Measurements from ENCODE around the gene CORO7. TPM values are rescaled to one million over a fixed set of nuclear protein-coding genes. Genes with fewer than 3 reads are reported as not detected.
"Not testable (repeated sequence)": the region's sequence is repeated elsewhere in the genome, so short reads cannot be mapped to it uniquely, and the experiment has no call there.

CORO7 gene
- total RNA-seq, 2 donors from 2014 or later = 88.6 to 105 TPM

DNA sequence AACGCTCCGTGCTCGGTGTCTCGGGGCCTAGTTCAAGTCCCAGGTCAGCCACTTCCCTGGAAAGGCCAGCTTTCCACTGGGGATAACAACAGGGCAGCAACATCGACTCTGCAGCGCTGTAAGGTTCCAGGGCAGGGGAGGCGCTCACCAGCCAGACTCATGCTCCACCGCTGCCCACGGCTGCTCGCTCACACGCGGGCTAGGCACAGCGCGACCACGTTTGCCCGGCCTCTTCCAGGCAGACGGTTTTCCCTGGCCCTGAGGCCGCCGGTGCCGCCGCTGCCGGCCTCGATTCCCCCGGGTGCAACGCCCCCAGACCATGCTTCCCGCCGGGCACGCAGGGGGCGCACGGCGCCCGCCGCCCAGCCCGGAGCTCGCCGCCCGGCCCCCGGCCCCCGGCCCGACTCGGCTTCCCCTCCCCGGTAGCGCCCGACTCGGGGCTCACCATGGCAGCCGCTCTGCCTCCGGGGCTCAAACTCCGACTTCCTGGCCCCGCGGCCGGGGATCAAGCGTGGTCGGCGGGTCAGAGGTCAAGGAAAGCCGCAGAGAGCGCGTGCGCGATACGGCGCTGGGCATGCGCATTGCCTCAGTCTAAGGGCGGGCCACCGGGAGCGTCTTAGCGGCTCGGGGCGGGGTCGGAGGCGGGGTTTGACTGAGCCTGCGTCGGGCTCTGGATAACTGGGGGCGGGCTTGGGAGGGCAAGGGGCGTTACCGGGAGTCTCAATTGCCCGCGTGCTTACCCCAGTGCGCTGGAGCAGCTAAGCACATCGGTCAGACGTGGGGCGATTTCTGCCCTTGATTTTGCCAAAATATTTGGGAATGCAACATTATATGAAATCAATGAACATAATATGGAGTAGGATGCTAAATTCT, 65.4 kb downstream of the CORO7 start, which contains the start of gene PAM16:
Gene PAM16 (minus strand): TSS at position 535 of the 873 bp plus-strand sequence. CDS start 87 bp downstream, at position 448.
- H3K36me3 Mint-ChIP-seq (ENCODE audit: insufficient read depth in 2 of 2) = peaks cover 2% of the 10 kb centered on the region in 2 donors

DNA sequence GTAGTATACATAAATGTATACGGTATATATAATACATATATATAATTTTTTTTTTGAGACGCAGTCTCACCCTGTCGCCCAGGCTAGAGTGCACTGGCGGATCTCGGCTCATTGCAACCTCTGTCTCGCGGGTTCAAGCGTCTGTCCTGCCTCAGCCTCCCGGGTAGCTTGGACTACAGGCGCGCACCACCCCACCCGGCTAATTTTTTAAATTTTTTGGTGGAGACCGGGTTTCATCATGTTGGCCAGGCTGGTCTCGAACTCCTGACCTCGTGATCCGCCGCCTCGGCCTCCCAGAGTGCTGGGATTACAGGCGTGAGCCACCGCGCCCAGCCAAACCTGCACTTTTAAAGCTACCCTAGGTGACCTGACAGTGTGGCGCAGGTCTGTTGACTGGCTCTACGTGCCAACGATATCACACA, 66.0 kb downstream of the CORO7 start:
- Mint-ChIP-seq H3K4me3 (peak overlapping the region; percentile 92 to 94), H3K27ac (peak overlapping the region; percentile 82), H3K27me3 (ENCODE audit: low read depth) (no peaks in the 10 kb centered on the region), H3K36me3 (ENCODE audit: insufficient read depth in 2 of 2) (peaks cover 2% of the 10 kb centered on the region in 2 donors), H3K4me1 (ENCODE audit: low read depth) (peaks cover 17% of the 10 kb centered on the region), H3K9me3 (no peaks in the 10 kb centered on the region)
- no peak for DNase-seq
- ATAC-seq (replicated peaks in 1 of 2) = peak in 1 of 2 donors; percentile 6

More for the DNA sequence above, 65.4 kb downstream of the CORO7 start, which contains the start of gene PAM16:
- H3K27me3 Mint-ChIP-seq (ENCODE audit: low read depth) = no peaks in the 10 kb centered on the region
- H3K4me3 Mint-ChIP-seq = peak within 1 kb of the TSS; percentile 92 to 94
- ATAC-seq (replicated peaks in 1 of 2) (peak; percentile 90 to 92), DNase-seq (peak; percentile 98 to 99)
- H3K9me3 Mint-ChIP-seq = no peaks in the 10 kb centered on the region
- H3K4me1 Mint-ChIP-seq (ENCODE audit: low read depth) = peaks cover 17% of the 10 kb centered on the region
- H3K27ac Mint-ChIP-seq = peak within 1 kb of the TSS; percentile 87

DNA sequence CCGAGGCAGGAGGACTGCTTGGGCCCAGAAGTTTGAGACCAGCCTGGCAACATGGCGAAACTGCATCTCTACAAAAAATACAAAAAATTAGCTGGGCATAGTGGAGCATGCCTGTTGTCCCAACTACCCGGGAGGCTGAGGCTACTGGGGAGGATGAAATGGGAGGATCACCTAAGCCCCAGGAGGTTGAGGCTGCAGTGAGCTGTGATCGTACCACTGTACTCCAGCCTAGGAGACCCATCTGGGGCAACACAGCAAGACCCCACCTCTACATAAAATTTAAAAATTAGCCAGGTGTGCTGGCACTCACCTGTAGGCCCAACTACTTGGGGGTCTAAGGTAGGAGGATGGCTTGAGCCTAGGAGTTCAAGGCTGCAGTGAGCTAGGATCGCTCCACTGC, 67.1 kb downstream of the CORO7 start:
- Mint-ChIP-seq H3K4me1 (ENCODE audit: low read depth) (peaks cover 17% of the 10 kb centered on the region), H3K9me3 (no peaks in the 10 kb centered on the region), H3K27me3 (ENCODE audit: low read depth) (no peaks in the 10 kb centered on the region), H3K36me3 (ENCODE audit: insufficient read depth in 2 of 2) (peaks cover 0 to 2% of the 10 kb centered on the region in 2 donors), H3K27ac (no peak overlapping the region), H3K4me3 (peak overlapping the region; percentile 31 to 47)
- ATAC-seq (replicated peaks in 1 of 2) (no peak), DNase-seq (no peak)

- Mint-ChIP-seq H3K36me3 (ENCODE audit: insufficient read depth in 2 of 2) (peaks cover 0 to 2% of the 10 kb centered on the region in 2 donors), H3K27ac (peak overlapping the region; percentile 31), H3K27me3 (ENCODE audit: low read depth) (no peaks in the 10 kb centered on the region), H3K9me3 (no peaks in the 10 kb centered on the region), H3K4me3 (peak overlapping the region in 1 of 2 donors; percentile 10), H3K4me1 (ENCODE audit: low read depth) (peaks cover 17% of the 10 kb centered on the region)
- no peak for DNase-seq
- ATAC-seq (replicated peaks in 1 of 2) = no peak
These were observed 68.5 kb downstream of the CORO7 start for GRCh38 chr16:4347765-4348509.

DNA sequence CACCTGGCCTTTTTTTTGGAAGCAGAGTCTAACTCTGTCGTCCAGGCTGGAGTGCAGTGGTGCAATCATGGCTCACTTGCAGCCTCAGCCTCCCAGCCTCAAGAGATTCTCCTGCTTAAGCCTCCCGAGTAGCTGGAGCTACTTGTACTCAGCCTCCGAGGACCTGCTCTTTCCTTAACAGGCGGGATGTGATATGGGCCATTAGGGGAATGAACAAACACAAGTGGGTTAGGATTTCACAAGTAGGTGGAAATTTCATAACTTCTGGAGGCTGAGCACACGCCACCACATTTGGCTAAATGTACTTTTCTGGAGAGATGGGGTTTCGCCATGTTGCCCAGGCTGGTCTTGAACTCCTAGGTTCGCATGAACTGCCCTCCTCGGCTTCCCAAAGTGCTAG, 69.4 kb downstream of the CORO7 start:
- H3K4me1 Mint-ChIP-seq (ENCODE audit: low read depth) = peaks cover 16% of the 10 kb centered on the region
- peak overlapping the region; percentile 19 for H3K27ac Mint-ChIP-seq
- H3K9me3 Mint-ChIP-seq = no peaks in the 10 kb centered on the region
- H3K36me3 Mint-ChIP-seq (ENCODE audit: insufficient read depth in 2 of 2) = peaks cover 0 to 2% of the 10 kb centered on the region in 2 donors
- no peak overlapping the region for H3K4me3 Mint-ChIP-seq
- DNase-seq (no peak), ATAC-seq (replicated peaks in 1 of 2) (no peak)
- no peaks in the 10 kb centered on the region for H3K27me3 Mint-ChIP-seq (ENCODE audit: low read depth)

DNA sequence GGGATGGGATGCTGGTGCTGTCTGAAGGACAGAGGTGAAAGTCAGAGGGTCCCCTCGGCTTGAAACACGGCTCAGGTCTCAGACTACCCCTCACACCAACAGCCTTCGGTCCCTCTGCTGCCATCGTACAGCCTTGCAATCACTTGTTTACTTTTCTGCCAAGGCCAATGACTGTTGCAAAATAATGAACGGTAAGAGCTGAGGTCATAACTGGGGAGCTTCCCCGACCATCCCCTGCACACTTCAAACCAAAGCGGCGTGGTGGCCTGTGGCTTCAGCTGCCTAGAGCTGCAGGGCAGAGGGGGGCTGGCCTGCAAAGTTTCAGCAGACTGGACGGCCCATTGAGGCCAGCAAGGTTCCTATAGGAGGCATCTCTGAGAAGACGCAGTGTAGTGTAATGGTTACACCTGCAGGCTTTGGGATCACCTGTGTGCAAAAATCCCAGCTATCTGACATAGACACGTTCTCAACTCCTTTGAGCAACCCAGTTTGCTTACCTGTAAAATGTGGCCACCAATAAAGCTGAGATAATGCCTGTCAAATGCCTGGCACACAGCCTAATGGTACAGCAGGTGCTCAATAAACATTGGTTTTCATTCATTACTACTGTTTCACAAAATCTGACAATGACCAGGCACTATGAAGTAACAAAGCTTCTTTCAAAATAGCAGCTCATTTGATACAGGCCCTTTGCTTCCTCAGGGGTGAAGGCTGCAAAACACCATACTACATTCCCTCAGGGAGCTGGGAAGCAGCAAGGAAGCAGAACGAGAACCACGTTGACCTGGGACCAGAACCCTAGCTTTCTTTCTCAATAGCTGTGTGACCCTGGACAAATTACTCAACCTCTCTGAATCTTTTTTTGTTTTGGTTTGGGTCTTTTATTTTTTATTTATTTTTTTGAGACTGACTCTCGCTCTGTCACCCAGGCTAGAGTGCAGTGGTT, 70.3 kb downstream of the CORO7 start:
- ATAC-seq (replicated peaks in 1 of 2) (no peak), DNase-seq (no peak)
- Mint-ChIP-seq H3K9me3 (no peaks in the 10 kb centered on the region), H3K4me1 (ENCODE audit: low read depth) (peaks cover 9% of the 10 kb centered on the region), H3K27me3 (ENCODE audit: low read depth) (no peaks in the 10 kb centered on the region), H3K4me3 (no peak overlapping the region), H3K36me3 (ENCODE audit: insufficient read depth in 2 of 2) (peaks cover 0 to 1% of the 10 kb centered on the region in 2 donors), H3K27ac (peak overlapping the region; percentile 19)

DNA sequence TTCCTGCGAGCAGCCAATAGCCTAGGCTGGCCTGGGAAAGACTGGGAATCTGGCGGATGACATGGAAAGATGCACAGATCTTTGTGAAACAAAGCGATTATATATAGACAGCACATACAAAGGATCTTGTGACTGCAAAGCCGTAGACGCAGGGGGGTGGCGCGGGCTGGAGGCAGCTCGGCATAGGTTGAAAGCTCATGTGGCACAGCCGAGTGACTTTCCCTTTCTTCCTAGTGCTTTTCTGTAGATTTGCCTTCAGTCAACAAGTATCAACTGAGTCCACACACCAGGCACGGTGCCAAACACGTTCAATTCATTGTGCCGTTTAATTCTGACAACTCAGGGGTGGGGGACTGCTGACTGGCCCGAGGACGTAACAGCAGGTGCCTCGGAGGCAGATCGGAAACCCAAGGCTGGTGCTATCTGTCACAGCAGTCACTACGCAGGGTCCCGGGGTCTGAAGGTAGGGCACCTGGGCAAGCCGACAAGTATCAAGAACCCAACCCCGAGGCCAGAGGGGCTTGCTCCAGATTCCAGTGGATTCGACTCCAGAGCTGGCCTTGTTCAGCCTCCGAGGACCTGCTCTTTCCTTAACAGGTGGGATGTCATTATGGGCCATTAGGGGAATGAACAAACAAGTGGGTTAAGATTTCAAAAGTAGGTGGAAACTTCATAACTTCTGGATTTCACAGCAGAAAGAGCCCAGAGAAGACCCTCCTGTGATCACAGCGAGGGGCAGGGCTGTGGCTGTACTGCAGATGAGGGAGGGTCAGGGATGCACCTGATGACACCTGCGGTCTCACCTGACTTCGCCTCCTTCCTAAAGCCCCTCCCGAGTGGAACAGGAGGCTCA, 71.2 kb downstream of the CORO7 start:
- no peaks in the 10 kb centered on the region for H3K27me3 Mint-ChIP-seq (ENCODE audit: low read depth)
- H3K4me3 Mint-ChIP-seq = no peak overlapping the region
- H3K4me1 Mint-ChIP-seq (ENCODE audit: low read depth) = peaks cover 9% of the 10 kb centered on the region
- peak overlapping the region; percentile 34 for H3K27ac Mint-ChIP-seq
- H3K36me3 Mint-ChIP-seq (ENCODE audit: insufficient read depth in 2 of 2) = no peaks in the 10 kb centered on the region
- no peaks in the 10 kb centered on the region for H3K9me3 Mint-ChIP-seq
- ATAC-seq (replicated peaks in 1 of 2) (no peak), DNase-seq (no peak)

DNA sequence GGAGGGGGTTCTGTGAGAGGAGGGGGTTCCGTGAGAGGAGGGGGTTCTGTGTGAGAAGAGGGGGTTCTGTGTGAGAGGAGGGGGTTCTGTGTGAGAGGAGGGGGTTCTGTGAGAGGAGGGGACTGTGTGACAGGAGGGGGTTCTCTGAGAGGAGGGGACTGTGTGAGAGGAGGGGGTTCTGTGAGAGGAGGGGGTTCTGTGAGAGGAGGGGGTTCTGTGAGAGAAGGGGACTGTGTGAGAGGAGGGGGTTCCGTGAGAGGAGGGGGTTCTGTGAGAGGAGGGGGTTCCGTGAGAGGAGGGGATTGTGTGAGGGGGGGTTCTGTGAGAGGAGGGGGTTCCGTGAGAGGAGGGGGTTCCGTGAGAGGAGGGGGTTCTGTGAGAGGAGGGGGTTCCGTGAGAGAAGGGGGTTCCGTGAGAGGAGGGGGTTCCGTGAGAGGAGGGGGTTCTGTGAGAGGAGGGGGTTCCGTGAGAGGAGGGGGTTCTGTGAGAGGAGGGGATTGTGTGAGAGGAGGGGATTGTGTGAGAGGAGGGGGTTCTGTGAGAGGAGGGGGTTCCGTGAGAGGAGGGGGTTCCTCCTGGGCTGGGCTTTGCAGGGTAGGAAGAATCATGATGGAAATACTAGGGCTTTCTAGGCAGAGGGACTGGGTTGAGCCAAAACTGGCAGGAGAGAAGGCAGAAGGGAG, 72.0 kb downstream of the CORO7 start:
- H3K4me1 Mint-ChIP-seq (ENCODE audit: low read depth); H3K36me3 Mint-ChIP-seq (ENCODE audit: insufficient read depth in 2 of 2); H3K27ac Mint-ChIP-seq; ATAC-seq (replicated peaks in 1 of 2); H3K9me3 Mint-ChIP-seq; DNase-seq; H3K27me3 Mint-ChIP-seq (ENCODE audit: low read depth); H3K4me3 Mint-ChIP-seq: not testable (repeated sequence)

DNA sequence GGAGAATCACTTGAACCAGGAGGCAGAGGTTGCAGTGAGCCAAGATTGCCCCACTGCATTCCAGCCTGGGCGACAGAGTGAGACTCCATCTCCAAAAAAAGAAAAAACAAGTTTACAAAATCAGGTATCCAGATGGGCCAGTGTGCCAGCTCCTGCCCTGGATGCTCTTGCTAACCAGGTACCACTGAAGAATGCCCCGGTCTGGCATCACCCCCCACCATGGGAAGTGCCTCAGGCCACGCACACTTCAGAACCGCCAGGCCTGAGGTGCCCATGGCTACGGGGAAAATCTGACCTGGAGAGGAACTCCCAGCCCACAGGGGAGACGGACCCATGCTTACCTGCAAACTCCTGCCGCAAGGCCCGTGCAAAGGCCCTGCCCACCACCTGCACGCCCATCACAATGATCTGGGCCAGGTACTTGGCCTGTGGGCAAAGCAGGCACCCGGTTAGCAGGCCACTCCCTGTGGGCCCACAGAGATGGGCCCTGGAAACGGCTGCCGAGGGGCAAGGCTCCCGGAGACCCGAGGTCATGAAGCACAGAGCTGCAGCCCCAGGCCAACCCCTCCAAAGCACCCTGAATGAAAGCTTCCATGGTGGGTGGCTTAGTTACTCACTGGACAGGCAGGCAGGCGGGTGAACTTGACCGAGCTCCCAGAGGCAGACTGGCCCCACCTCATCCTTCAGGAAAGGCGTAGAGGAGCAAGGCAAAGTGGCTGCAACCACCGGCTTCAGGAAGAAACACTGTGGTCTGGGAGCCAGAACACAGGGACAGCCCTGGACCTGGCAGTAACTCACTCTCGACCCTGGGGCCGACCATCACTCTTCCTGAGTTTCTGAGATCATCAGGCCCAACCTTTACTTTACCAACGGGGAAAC, 73.3 kb downstream of the CORO7 start:
- no peaks in the 10 kb centered on the region for H3K9me3 Mint-ChIP-seq
- H3K4me3 Mint-ChIP-seq = no peak overlapping the region

DNA sequence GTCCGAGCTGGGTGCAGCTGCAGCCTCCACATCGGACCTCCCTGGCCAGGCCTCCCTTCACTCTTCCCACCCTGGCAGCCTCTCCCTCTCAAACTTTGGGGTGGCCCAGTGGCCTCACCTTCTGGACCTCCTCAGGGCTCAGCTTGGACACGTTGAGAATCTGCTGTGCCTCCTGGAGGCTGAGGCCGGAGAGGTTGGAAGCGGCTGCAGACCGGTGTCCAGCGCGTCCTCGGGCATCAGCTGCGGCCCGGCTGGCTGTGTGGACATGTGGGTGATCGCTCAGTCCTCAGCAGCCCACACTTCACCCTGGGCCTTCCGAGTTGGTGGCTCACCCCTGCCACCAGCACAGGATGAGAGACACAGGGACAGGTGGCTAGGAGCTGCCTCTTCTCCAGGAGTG, 75.1 kb downstream of the CORO7 start:
- DNase-seq = no peak
- no peak overlapping the region for H3K4me3 Mint-ChIP-seq
- peaks cover 0 to 3% of the 10 kb centered on the region in 2 donors for H3K36me3 Mint-ChIP-seq (ENCODE audit: insufficient read depth in 2 of 2)
- H3K27me3 Mint-ChIP-seq (ENCODE audit: low read depth) = no peaks in the 10 kb centered on the region
- no peaks in the 10 kb centered on the region for H3K4me1 Mint-ChIP-seq (ENCODE audit: low read depth)
- ATAC-seq (replicated peaks in 1 of 2) = no peak
- no peak overlapping the region for H3K27ac Mint-ChIP-seq
- no peaks in the 10 kb centered on the region for H3K9me3 Mint-ChIP-seq

More for the DNA sequence above, 73.3 kb downstream of the CORO7 start:
- no peaks in the 10 kb centered on the region for H3K27me3 Mint-ChIP-seq (ENCODE audit: low read depth)
- H3K4me1 Mint-ChIP-seq (ENCODE audit: low read depth) = peaks cover under 1% of the 10 kb centered on the region
- H3K27ac Mint-ChIP-seq = no peak overlapping the region
- DNase-seq (no peak), ATAC-seq (replicated peaks in 1 of 2) (no peak)
- peaks cover 0 to 3% of the 10 kb centered on the region in 2 donors for H3K36me3 Mint-ChIP-seq (ENCODE audit: insufficient read depth in 2 of 2)

DNA sequence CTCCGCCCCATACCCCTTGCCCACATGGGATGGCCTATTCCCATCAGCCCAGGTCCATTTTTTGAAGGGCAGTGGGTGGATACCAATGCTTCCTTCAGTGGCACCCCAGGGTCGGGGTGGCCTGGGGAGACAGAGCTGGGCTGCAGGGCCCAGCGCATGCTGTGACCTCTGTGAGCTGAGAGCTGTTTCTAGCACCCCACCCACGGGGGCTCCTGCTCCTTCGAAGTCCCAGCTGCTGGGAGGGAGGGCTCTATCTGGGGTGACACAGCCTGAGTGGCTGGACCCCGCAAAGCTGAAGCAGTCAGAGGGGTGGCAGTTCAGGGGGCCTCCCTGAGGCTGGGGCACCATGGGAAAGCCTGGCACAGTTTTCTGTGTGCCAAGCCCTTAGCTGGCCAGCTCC, 76.0 kb downstream of the CORO7 start:
- Mint-ChIP-seq H3K4me3 (no peak overlapping the region), H3K9me3 (no peaks in the 10 kb centered on the region), H3K36me3 (ENCODE audit: insufficient read depth in 2 of 2) (peaks cover 0 to 3% of the 10 kb centered on the region in 2 donors), H3K27me3 (ENCODE audit: low read depth) (no peaks in the 10 kb centered on the region), H3K4me1 (ENCODE audit: low read depth) (no peaks in the 10 kb centered on the region), H3K27ac (no peak overlapping the region)
- ATAC-seq (replicated peaks in 1 of 2) (no peak), DNase-seq (no peak)

Measured in activated T-cell treated with anti-CD3 and anti-CD28 coated beads, Interleukin-2, amount 50 U/mL, for 72 hours (primary cell).